ENCODE measurements around the gene KNSTRN.

KNSTRN gene

DNA sequence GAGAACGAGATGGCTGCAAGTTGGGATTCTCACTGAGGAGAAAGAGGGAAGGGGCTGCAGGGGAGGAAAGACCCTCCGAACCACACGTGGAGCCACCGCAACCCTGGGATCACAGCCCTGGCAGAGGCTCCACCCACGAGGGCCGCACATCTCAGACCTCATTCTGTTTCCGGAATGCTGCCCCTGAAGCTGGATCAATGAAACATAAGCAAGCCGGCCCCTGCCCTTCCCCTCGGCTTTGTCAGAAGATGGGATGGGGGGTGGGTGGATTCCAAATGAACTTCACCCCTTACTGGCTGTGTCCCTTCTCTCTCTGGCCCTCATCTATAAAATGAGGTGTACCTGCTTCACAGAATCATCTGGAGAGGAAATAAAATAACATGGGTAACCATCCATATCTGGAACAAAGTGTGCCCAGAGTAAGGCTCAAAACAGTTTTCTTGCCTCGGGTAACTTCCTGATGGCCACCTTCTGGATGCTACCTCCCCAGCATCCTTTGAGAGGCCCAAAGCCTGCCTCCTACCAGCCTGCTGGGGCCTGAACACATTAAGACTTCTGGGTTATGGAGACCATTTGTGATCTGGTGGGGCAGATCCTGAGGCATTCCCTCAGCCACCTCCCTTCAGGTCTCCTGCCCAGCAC lies 37.2 kb upstream of the KNSTRN start:
- Histone ChIP-seq H3K27me3 (ENCODE audit: control insufficient read depth, insufficient read depth, low read length) (no peaks in the 10 kb centered on the region), H3K9me3 (ENCODE audit: control insufficient read depth, low read length) (no peaks in the 10 kb centered on the region), H3K4me3 (ENCODE audit: low read depth, low read length) (no peak overlapping the region), H3K27ac (no peak overlapping the region), H2AFZ (no peak overlapping the region), H3K9ac (no peak overlapping the region), H3K4me1 (peaks cover 5% of the 10 kb centered on the region), H3K4me2 (ENCODE audit: low read length) (no peak overlapping the region), H3K79me2 (no peaks in the 10 kb centered on the region), H3K36me3 (ENCODE audit: control insufficient read depth, insufficient read depth, low read length) (no peaks in the 10 kb centered on the region)
- TF ChIP-seq, protein P1, sequence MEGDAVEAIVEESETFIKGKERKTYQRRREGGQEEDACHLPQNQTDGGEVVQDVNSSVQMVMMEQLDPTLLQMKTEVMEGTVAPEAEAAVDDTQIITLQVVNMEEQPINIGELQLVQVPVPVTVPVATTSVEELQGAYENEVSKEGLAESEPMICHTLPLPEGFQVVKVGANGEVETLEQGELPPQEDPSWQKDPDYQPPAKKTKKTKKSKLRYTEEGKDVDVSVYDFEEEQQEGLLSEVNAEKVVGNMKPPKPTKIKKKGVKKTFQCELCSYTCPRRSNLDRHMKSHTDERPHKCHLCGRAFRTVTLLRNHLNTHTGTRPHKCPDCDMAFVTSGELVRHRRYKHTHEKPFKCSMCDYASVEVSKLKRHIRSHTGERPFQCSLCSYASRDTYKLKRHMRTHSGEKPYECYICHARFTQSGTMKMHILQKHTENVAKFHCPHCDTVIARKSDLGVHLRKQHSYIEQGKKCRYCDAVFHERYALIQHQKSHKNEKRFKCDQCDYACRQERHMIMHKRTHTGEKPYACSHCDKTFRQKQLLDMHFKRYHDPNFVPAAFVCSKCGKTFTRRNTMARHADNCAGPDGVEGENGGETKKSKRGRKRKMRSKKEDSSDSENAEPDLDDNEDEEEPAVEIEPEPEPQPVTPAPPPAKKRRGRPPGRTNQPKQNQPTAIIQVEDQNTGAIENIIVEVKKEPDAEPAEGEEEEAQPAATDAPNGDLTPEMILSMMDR (IDR thresholded peaks at IDR 0.05): no peak

DNA sequence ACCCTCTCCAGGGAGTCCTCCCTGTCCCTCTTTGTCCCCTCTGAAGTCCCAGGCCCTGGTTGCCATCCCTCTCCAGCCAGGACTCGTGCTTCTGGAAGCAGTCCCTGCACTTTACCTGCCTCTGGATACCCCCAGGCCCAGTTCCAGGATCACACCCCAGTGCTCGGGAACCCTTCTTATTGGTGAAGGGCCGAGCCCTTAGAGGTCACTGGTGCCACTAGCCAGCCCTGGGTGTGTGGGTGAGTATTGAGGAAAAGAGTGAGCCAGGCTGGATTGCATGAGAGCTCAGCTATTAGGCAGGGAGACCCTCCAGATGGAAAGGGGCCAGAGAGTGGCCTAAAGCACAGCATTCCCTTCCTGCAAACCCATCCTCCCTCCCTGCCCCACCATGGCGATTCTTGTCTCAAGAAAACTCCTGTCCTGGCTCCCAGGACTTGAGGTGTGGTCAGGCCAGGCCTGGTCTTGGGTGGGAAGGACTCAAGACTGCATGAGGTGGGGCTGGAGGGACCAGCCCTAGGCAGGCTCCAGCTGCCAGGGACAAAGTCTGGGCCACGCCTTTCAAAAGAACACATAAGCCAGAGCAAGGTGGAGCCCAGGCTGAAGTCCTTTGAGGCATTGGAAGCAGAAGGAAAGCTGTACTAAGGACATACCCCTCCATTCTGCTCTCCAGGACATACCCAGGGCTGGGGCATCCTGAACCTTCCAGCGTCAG lies 36.5 kb upstream of the KNSTRN start:
- H3K9me3 ChIP-seq (ENCODE audit: control insufficient read depth, low read length): no peaks in the 10 kb centered on the region
- TF ChIP-seq, protein P1 (IDR thresholded peaks at IDR 0.05): no peak
- no peaks in the 10 kb centered on the region for H3K27me3 ChIP-seq (ENCODE audit: control insufficient read depth, insufficient read depth, low read length)
- no peak overlapping the region for H3K27ac ChIP-seq
- no peak overlapping the region for H2AFZ ChIP-seq
- H3K79me2 ChIP-seq: no peaks in the 10 kb centered on the region
- H3K4me2 ChIP-seq (ENCODE audit: low read length): no peak overlapping the region
- no peak overlapping the region for H3K4me3 ChIP-seq (ENCODE audit: low read depth, low read length)
- H3K4me1 ChIP-seq: peaks cover 4% of the 10 kb centered on the region
- no peak overlapping the region for H3K9ac ChIP-seq
- H3K36me3 ChIP-seq (ENCODE audit: control insufficient read depth, insufficient read depth, low read length): no peaks in the 10 kb centered on the region

DNA sequence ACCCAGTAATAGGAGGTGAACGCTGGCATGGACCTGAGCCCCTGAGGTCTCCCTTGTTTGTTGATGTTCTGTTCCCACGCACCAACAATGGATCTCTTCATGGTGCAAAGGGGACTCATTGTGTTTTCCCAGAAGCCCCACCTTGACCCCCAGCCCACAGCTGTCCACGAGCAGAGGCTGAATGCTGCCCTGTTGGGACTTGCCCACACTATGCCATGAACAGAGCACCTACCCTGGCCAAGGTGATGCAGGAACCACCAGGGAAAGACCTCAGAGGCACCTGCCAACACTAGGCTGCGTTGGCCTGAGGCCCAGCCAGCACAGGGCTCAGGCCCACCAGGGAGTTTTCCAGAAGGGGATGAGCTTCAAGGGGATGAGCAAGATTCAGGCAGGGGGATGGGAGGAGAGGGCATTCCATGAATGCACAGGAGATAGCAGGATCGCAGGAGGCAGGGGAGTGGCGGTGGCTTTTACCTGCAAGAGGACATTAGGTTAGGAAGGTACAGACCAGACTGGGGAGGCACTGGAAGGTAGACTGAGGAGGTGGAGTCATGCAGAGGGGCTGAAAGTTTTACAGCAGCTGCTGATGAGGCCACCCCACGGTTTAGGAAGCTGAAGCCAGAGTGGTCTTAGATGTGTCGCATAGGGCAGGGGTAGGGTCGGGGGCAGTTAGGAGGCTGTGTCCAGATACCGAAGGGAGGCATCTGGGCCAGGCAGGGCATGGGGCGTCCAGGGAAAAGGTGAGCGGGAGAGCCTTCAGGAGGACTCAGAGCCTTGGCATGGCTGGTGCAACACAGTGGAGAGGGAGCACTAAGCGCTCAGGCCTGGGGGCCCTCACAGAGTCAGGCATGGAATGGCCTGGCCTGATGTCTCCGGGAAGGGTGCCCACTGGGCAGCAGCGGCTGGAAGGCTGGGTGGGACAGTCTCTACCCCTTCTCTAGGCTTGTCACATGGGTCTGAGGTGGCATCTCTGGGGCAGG lies 35.7 kb upstream of the KNSTRN start:
- H3K4me3 ChIP-seq (ENCODE audit: low read depth, low read length): no peak overlapping the region
- H3K27me3 ChIP-seq (ENCODE audit: control insufficient read depth, insufficient read depth, low read length): no peaks in the 10 kb centered on the region
- H3K4me1 ChIP-seq: no peaks in the 10 kb centered on the region
- H3K36me3 ChIP-seq (ENCODE audit: control insufficient read depth, insufficient read depth, low read length): no peaks in the 10 kb centered on the region
- no peak overlapping the region for H3K9ac ChIP-seq
- TF ChIP-seq, protein P1 (IDR thresholded peaks at IDR 0.05): no peak
- H3K4me2 ChIP-seq (ENCODE audit: low read length): no peak overlapping the region
- H3K79me2 ChIP-seq: no peaks in the 10 kb centered on the region
- H2AFZ ChIP-seq: no peak overlapping the region
- no peaks in the 10 kb centered on the region for H3K9me3 ChIP-seq (ENCODE audit: control insufficient read depth, low read length)
- H3K27ac ChIP-seq: no peak overlapping the region

DNA sequence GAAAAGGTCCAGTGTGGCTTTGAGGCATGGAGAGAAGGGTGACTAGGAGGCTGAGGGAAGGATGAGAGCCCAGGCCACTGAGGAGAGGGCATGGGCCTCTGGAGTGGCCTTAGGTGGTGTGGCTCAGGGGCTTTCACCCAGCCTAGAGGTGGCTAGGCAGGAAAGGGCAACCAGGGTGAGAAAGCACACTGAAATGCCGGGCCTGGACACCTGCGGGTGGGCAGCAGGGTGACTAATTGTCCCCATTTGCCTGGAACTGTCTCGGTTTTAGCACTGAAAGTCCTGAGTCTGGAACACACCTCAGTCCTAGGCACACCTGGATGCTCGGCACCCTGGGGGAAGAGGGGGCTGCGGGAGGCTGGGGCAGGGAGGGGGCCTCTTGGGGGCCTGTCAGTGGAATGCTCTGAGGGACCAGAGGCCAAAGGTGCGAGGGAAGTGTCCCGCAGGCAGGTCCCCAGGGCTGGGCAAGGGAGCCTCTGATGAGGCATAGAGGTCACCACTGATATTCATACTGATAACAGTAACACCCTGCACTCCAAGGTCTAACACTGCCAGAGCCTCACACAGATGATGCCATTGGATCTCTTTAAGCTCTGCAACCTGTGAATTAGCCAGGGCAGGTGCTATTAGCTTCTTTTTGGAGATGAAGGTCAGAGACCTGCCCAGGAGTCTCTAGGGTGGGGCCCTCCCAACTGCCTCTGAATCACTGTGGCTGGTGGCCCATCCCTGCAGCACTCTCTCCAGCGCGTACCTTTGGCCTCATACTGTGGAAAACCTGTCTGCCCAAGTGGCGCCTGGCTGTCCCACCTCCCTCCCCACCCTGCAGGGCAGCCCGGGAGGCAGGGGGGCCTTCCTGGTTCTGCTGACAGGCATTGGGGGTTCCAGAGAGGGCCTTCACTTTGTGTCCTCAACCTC lies 34.7 kb upstream of the KNSTRN start:
- no peak overlapping the region for H2AFZ ChIP-seq
- H3K36me3 ChIP-seq (ENCODE audit: control insufficient read depth, insufficient read depth, low read length): no peaks in the 10 kb centered on the region
- no peaks in the 10 kb centered on the region for H3K9me3 ChIP-seq (ENCODE audit: control insufficient read depth, low read length)
- H3K79me2 ChIP-seq: no peaks in the 10 kb centered on the region
- no peaks in the 10 kb centered on the region for H3K4me1 ChIP-seq
- H3K27me3 ChIP-seq (ENCODE audit: control insufficient read depth, insufficient read depth, low read length): no peaks in the 10 kb centered on the region
- TF ChIP-seq, protein P1 (IDR thresholded peaks at IDR 0.05): no peak
- H3K4me2 ChIP-seq (ENCODE audit: low read length): no peak overlapping the region
- no peak overlapping the region for H3K4me3 ChIP-seq (ENCODE audit: low read depth, low read length)
- H3K9ac ChIP-seq: no peak overlapping the region
- no peak overlapping the region for H3K27ac ChIP-seq

All from parathyroid adenoma (tissue), 2 donors.